Measurements from ENCODE around the gene KAT6B. TPM values are rescaled to one million over a fixed set of nuclear protein-coding genes. Genes with fewer than 3 reads are reported as not detected.

The KAT6B gene
- total and polyA plus RNA-seq, 2 donors (not counting 1 experiment from before 2014, with no cell fraction given): 3.9 to 37.8 TPM

DNA sequence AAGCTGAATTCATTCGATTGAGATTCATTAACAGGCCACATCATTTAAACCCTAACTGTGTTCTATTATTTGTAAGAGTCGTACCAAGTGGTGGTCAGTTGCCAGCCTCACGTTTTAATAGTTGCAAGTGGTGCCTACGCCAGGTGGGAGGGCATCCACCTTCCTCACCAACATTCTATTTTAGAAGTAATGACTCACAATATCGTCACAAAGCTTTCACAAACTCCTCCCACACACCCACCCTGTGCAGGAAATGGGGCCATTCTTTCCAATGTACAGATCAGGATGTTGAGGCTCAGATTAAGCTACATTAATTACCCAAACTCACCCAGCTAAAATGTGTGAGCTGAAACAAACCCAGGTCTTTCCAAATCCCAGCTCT, 207.7 kb downstream of the KAT6B start:
- TF ChIP-seq, protein P1, sequence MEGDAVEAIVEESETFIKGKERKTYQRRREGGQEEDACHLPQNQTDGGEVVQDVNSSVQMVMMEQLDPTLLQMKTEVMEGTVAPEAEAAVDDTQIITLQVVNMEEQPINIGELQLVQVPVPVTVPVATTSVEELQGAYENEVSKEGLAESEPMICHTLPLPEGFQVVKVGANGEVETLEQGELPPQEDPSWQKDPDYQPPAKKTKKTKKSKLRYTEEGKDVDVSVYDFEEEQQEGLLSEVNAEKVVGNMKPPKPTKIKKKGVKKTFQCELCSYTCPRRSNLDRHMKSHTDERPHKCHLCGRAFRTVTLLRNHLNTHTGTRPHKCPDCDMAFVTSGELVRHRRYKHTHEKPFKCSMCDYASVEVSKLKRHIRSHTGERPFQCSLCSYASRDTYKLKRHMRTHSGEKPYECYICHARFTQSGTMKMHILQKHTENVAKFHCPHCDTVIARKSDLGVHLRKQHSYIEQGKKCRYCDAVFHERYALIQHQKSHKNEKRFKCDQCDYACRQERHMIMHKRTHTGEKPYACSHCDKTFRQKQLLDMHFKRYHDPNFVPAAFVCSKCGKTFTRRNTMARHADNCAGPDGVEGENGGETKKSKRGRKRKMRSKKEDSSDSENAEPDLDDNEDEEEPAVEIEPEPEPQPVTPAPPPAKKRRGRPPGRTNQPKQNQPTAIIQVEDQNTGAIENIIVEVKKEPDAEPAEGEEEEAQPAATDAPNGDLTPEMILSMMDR (conservative IDR thresholded peaks at IDR 0.05 in 1 of 2, IDR thresholded peaks at IDR 0.05 in 1 of 2; ENCODE audit: low read depth in 1 of 2, low read length in 2 of 2): no peak
- TF ChIP-seq EZH2 (IDR thresholded peaks at IDR 0.05; ENCODE audit: low read length, missing control alignments): no peak
- Histone ChIP-seq H3K9ac (ENCODE audit: insufficient read depth, low read length) (no peak overlapping the region), H3K4me2 (ENCODE audit: extremely low read depth, insufficient read depth, low read length) (no peak overlapping the region), H3K36me3 (ENCODE audit: control insufficient read depth, insufficient read depth, low read length) (peaks cover 4% of the 10 kb centered on the region), H3K79me2 (ENCODE audit: control insufficient read depth, insufficient read depth, low read length) (no peaks in the 10 kb centered on the region), H3K4me1 (ENCODE audit: control insufficient read depth, extremely low read depth, insufficient read depth, low read length) (peaks cover 6% of the 10 kb centered on the region), H3K4me3 (replicated peaks in 1 of 4; ENCODE audit: control extremely low read depth in 1 of 4, insufficient read depth in 1 of 4, low read depth in 3 of 4, low read length in 4 of 4) (no peak overlapping the region), H3K27me3 (ENCODE audit: control insufficient read depth, insufficient read depth, low read length) (no peaks in the 10 kb centered on the region), H4K20me1 (ENCODE audit: control insufficient read depth, extremely low read depth, insufficient read depth, low read length) (no peaks in the 10 kb centered on the region), H2AFZ (ENCODE audit: low read length) (no peak overlapping the region), H3K9me3 (ENCODE audit: control insufficient read depth, insufficient read depth, low read depth, low read length) (no peaks in the 10 kb centered on the region), H3K27ac (ENCODE audit: insufficient read depth, low read length) (no peak overlapping the region)
- no peak for DNase-seq (ENCODE audit: low read depth in 2 of 2)

DNA sequence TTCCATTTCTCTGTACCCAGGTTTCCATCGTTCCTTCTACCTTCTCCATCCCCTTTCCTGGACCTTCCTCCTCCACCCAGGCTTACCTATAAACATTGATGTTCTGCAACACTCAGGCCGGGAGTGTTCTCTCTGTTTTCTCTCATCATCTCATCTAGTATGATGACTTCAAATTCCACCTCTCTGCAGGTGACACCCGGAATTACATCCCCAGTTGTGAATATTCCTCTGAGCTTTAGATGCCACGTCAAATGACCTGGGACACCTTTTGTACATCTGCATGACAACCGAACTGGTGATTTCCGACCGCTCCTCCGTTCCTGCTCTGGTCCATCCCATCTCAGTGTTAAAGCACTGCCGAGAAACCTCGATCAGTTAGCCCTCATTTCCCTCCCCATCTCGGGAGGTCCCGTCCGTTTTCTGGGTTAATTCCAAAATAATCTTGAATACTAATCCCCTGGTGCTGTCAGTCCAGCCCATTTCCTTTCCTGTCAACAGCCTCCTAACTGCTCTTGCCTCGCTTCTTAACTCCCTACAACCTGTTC, 208.4 kb downstream of the KAT6B start:
- H4K20me1 ChIP-seq (ENCODE audit: control insufficient read depth, extremely low read depth, insufficient read depth, low read length): no peaks in the 10 kb centered on the region
- H3K9ac ChIP-seq (ENCODE audit: insufficient read depth, low read length): no peak overlapping the region
- no peaks in the 10 kb centered on the region for H3K27me3 ChIP-seq (ENCODE audit: control insufficient read depth, insufficient read depth, low read length)
- no peak overlapping the region for H2AFZ ChIP-seq (ENCODE audit: low read length)
- H3K4me2 ChIP-seq (ENCODE audit: extremely low read depth, insufficient read depth, low read length): no peak overlapping the region
- no peak for TF ChIP-seq EZH2 (IDR thresholded peaks at IDR 0.05; ENCODE audit: low read length, missing control alignments)
- TF ChIP-seq, protein P1 (conservative IDR thresholded peaks at IDR 0.05 in 1 of 2, IDR thresholded peaks at IDR 0.05 in 1 of 2; ENCODE audit: low read depth in 1 of 2, low read length in 2 of 2): no peak
- no peak overlapping the region for H3K4me3 ChIP-seq (replicated peaks in 1 of 4; ENCODE audit: control extremely low read depth in 1 of 4, insufficient read depth in 1 of 4, low read depth in 3 of 4, low read length in 4 of 4)
- DNase-seq (ENCODE audit: low read depth in 2 of 2): no peak
- H3K36me3 ChIP-seq (ENCODE audit: control insufficient read depth, insufficient read depth, low read length): peaks cover 4% of the 10 kb centered on the region
- H3K79me2 ChIP-seq (ENCODE audit: control insufficient read depth, insufficient read depth, low read length): no peaks in the 10 kb centered on the region
- H3K27ac ChIP-seq (ENCODE audit: insufficient read depth, low read length): no peak overlapping the region
- H3K9me3 ChIP-seq (ENCODE audit: control insufficient read depth, insufficient read depth, low read depth, low read length): no peaks in the 10 kb centered on the region
- H3K4me1 ChIP-seq (ENCODE audit: control insufficient read depth, extremely low read depth, insufficient read depth, low read length): peaks cover 2% of the 10 kb centered on the region

DNA sequence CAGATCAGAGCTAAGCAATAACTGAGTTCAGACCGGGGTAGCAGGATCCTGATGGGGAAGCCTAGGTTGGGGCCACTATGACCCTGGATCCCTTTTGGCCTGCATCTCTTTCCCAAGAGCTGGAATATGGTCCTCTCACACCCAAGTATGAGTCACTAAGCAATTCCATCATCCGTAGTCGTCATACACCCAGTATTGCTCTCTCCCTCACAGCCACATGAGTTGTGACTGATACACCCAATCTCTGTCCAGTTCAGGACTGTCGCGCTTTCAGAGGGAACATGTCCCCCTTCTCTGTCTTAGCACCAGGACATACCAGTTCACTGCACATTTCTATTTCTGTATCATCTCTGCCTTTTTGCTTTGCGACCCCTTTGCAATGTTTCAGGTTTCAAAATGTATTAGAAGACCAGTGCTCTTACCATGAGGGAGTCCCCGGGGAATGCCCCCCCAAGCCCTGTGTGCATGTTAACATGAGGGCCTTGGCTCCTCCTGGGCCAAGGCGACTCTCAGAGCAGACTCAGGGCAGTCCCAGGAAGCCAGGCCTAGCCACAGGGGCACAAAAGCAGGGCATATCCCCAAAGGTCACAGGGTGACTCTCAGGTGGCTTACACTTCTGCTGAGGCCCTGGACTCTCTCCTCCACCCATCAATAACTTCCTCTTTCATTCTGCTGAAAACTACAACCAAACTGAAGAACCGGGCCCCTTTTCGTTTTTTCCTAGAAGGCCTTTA, 209.7 kb downstream of the KAT6B start:
- DNase-seq (ENCODE audit: low read depth in 2 of 2): peak; percentile 53 to 76
- TF ChIP-seq EZH2 (IDR thresholded peaks at IDR 0.05; ENCODE audit: low read length, missing control alignments): no peak
- TF ChIP-seq, protein P1 (conservative IDR thresholded peaks at IDR 0.05 in 1 of 2, IDR thresholded peaks at IDR 0.05 in 1 of 2; ENCODE audit: low read depth in 1 of 2, low read length in 2 of 2): no peak
- H3K4me1 ChIP-seq (ENCODE audit: control insufficient read depth, extremely low read depth, insufficient read depth, low read length): no peaks in the 10 kb centered on the region
- H3K9me3 ChIP-seq (ENCODE audit: control insufficient read depth, insufficient read depth, low read depth, low read length): no peaks in the 10 kb centered on the region
- H3K27ac ChIP-seq (ENCODE audit: insufficient read depth, low read length): no peak overlapping the region
- H3K27me3 ChIP-seq (ENCODE audit: control insufficient read depth, insufficient read depth, low read length): no peaks in the 10 kb centered on the region
- no peak overlapping the region for H3K4me2 ChIP-seq (ENCODE audit: extremely low read depth, insufficient read depth, low read length)
- no peak overlapping the region for H2AFZ ChIP-seq (ENCODE audit: low read length)
- H4K20me1 ChIP-seq (ENCODE audit: control insufficient read depth, extremely low read depth, insufficient read depth, low read length): no peaks in the 10 kb centered on the region
- H3K9ac ChIP-seq (ENCODE audit: insufficient read depth, low read length): no peak overlapping the region
- no peaks in the 10 kb centered on the region for H3K79me2 ChIP-seq (ENCODE audit: control insufficient read depth, insufficient read depth, low read length)
- no peak overlapping the region for H3K4me3 ChIP-seq (replicated peaks in 1 of 4; ENCODE audit: control extremely low read depth in 1 of 4, insufficient read depth in 1 of 4, low read depth in 3 of 4, low read length in 4 of 4)
- H3K36me3 ChIP-seq (ENCODE audit: control insufficient read depth, insufficient read depth, low read length): no peaks in the 10 kb centered on the region

All from fibroblast of lung (primary cell).